Stimulated activated CD4-positive, alpha-beta T cell treated with anti-CD3 and anti-CD28 coated beads, Interleukin-15, amount 100 ng/mL, for 48 hours (primary cell): ENCODE measurements around the gene RPL10A.

Source experiments
- DNase-seq, 2 donors: peaks; one replicate each; pipeline ENCODE4 v3.0.0-alpha.2; 2020; ENCODE audit warnings: low read depth in 2 of 2

The RPL10A gene

GRCh38 chr6:35474942-35475570 lies 6.9 kb downstream of the RPL10A start:
- DNase-seq: no peak

GRCh38 chr6:35475573-35475972 lies 7.4 kb downstream of the RPL10A start:
- no peak for DNase-seq

GRCh38 chr6:35476004-35476403 lies 7.8 kb downstream of the RPL10A start:
- no peak for DNase-seq

DNA sequence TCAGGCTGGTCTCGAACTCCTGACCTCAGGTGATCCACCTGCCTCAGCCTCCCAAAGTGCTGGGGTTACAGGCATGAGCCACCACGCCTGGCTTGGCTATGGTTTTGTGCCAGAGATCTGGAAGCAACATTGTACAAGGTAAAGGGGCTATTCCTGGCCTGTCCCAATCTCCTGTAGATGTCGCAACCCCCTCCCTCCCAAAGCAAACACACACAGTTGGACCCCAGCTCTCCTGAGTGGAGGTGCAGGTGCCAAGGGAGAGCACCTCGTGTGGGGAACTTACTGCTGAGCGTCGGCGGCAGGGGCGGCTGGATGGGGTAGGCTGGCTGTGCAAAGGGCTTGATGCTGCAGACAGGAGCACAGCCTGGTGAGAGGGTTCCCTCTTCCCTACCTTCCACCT lies 8.8 kb downstream of the RPL10A start:
- DNase-seq: no peak

DNA sequence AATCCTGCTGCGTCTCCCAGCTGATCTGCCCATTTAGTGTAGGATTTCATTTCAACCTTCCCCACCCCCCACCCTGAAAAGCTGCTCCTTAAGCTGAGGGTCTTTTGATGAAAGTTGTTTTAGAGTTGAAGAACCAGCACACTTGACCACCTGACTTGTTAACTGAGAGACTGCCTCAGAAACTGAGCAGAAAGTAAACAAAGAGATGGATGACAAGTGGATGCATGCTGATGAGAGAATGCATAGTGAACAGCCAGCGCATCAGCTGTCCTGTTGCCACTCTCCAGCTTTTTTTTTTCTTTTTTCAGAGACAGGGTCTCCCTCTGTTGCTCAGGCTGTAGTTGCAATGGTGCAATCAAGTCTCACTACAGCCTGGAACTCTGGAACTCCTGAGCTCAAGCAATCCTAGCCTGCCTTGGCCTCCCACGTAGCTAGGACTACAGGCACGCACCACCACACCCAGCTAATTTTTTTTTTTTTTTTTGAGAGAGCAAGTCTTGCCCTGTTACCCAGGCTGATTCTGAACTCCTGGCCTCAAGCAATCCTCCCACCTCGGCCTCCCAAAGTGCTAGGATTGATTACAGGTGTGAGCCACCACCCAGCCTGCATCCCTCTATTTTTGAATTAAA lies 9.5 kb downstream of the RPL10A start:
- no peak for DNase-seq

DNA sequence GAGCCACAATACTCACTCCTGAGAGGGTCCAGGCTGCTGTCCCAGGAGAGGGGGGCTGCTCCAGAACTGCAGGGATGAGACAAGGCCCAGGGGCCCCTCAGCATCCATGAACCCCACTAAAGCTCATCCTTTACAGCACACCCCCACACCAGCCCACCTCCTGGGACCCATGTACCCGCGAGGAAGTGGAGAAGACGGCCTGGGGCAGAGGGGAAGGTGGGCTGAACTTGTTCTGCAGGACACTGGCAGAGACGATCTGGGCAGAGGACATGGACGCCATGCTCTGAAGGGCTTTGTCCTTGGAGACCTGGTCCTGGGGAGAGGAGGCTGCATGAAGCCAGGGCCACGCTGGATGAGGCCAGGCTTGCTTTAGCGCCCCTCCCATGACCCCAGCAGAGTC lies 10.1 kb downstream of the RPL10A start:
- no peak for DNase-seq

- no peak for DNase-seq
These were observed 12.0 kb downstream of the RPL10A start for GRCh38 chr6:35480176-35480575.

DNA sequence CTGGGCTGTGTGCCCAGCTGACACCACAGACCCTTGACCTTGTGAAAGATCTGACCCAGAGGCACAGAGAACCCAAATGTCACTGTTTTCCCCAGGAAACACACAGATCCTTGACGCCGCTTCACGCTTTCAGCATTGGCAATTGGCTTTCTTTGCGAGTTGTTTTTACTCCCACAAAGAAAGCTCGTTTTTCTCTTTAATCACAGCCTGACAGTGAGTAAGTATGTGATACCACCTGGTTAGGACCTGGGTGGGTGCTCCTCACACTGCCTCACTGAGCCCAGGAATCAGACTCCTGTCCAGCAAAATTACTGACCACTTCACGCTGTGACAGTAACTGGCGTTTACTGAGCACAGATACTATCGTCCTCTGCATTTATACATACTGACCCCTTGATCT lies 13.0 kb downstream of the RPL10A start:
- no peak for DNase-seq

DNA sequence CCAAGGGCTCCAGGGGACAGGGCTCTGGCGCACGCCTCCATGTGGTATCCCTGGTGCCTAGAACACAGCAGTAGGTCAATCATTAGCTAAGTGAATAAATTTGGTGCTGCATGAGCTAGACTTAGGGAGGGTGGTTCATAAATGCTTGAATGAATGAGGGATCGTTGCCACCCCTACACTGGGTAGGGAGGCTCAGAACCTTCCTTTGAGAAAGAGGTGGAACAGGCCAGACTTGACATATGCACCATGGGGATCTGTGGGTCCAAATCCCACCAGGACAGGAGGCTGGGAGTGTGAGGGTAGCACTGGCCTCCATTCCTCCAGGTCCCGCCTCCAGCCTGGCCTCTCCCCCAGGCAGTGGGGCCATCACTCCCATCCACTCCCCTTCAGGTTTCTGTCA lies 14.9 kb downstream of the RPL10A start:
- no peak for DNase-seq

GRCh38 chr6:35483490-35483889 lies 15.3 kb downstream of the RPL10A start:
- DNase-seq: no peak

DNA sequence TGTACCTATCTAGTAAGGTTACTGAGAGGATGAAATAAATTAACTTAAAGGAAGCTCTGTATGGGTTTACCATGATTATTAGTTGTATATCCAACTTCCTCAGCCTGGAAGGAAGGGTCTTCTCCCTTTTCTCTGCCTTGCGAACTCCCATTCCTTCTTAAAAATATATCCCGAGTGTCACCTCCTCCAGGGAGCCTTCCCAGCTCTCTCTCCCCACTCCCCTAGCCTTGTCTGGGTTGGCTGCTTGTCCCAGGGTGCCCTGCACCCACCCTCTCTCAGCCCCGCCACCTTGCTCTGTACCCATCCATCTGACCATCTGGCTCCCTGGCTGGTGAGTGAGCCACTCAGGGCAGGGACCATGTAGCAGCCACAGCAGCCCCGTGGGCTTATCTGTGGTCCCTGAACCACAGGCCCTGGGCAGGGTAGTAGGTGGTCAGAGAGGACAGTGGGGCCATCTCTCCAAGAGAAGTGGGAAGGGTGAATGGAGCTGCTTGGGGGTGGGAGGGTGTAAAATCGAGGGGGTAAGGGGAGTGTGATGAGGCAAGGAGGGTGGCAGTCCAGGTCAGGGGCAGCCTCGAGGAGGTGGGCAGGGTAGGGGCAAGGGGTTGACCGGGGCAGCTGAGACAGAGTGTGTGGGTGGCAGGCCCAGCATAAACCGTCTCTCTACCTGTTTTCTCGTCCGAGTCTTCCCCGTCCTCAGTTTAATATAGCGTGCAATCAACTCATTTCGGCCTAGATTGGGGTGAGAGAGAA lies 15.9 kb downstream of the RPL10A start:
- no peak for DNase-seq

GRCh38 chr6:35484921-35485392 lies 16.8 kb downstream of the RPL10A start:
- no peak for DNase-seq

DNA sequence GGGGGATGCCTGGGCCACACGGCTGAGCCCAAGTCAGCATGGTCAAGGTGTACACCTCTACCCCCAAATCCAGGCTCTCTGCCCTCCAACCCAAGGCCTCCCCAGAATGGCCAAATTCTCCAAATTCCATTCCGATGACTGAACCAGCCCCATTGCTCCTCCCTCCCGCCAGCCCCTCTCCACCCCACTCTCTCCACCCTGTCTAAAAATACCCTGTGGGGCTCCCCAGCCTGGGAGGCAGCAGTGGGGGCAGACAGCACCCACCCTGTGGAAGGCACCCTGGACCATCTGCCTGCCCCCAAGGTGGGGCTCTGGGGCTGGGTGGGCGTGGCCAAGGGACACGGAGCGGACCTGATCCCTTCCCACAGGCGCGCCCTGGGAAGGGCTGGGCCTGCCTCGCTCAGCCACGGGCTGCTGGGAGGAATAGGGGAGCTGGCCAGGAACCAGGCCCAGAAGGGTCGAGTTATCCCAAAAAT lies 17.2 kb downstream of the RPL10A start:
- DNase-seq: no peak

DNA sequence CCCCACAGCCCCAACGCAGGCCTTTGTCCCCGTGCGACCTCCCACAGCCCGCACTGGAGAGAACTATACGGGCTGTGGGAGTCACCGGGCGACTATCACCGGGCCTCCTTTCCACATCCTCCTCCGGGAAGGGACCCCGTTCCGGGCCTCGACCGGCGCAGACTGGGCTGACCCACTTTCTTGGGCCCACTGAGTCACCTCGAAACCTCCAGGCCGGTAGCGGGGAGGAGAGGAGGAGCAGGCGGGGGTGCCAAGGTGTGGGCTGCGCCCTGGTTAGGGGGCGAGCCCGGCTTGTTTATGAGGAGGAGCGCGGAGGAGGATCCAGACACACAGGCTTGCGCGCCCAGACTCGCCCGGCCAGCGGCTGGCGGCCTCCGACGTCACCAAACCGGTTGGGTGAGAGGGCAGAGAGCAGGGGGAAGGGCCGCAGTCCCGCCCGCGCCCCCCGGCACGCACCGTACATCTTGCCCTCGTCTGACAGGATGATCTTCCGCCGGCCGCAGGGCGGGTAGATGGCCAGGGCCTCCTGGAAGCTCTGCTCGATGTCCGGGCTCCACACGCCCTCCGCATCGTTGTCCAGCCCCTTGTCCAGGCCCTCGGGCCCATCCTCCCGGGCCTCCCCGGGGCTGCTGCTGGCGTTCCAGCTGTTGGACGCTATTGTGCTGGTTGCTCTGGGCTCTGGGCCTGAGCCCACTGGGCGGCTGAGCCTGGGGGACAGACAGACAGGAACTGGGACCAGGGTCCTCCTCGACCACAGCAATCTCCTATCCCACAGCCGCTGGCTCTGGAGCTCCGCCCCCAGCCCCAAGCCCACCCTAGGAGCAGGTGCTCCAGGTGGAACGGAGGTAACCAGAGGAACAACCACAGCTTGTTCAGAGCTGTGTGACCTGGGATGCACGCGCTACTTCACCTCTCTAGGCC lies 18.1 kb downstream of the RPL10A start:
- DNase-seq: no peak

GRCh38 chr6:35487658-35488516 lies 19.7 kb downstream of the RPL10A start:
- no peak for DNase-seq

DNA sequence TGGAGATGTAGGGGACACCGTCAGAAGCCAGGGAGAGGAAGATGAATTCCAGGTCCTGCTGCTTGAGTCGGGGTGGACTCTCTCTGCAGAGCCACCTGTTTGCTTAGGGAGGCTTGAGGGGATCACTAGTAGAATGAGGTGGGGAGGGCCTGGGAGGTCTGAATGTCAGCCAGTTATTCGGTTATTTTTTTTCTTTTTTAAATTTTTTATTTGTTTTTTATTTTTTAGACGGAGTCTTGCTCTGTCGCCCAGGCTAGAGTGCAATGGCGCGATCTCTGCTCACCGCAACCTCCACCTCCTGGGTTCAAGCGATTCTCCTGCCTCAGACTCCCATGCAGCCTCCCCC lies 20.3 kb downstream of the RPL10A start:
- DNase-seq: no peak

DNA sequence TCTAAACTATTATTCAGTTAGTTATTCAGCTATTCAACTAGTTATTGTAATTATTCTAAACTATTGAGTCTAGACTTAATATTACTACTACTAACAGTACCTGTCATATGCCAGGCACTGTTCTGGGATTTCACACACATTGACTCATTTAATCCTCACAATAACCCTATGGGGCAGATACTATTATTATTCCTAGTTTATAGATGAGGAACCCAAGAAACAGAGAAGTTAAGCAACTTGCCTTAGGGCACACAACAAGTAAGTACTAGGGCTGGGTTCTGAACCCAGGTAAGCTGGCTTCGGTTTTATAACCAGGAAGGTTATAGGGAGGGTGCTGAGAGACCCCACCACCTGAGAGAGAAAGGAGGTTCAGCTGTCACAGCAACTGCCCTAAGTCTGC lies 20.9 kb downstream of the RPL10A start:
- no peak for DNase-seq

GRCh38 chr6:35489995-35490791 lies 22.0 kb downstream of the RPL10A start:
- DNase-seq: no peak

DNA sequence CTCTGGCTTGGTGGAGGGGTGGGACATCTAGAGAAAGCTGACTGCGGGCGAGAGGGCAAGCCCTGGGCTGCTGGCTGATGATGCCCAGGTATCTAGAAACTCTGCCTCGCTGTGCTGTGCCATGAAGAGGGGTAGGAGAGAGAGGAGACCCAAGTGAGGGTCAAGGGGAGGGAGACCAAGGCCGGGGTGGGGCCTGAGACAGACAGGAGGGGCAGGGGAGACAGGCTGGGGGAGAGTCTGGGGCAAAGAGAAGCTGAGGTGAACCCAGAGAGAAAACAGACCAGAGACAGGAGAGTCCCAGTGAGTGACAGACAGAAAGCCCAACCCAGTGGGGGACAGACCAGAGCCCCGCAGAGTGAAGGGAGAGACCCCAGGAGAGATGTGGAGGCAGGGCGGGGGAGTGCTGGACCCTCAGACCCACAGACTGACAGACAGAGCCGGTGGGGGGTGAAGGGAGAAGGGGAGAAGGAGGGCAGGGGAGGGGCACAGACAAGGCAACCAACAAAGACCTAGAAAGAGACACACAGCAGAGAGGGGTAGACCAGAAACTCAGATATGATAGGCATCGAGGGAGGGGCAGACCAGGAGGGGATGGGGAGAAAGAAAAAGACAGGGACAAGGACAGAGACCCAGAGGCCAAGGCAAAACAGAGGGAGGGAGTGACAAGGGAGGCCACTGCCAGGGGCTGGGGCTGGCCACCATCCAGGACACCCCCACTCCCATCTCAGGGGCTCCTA lies 22.8 kb downstream of the RPL10A start:
- no peak for DNase-seq
